Trophoblast cell (in vitro differentiated cells and primary cell): ENCODE data around the gene PAQR7.

Experiments
- DNase-seq, 2 donors: peaks; one replicate each; pipeline ENCODE4 v3.0.0-alpha.2; 2016
- H2AFZ ChIP-seq: 2 replicates; pipeline ENCODE4 v1.6.1; 2013; ENCODE audit warnings: low read length, moderate library complexity, mild to moderate bottlenecking; ENCODE audit not compliant: insufficient read depth, poor library complexity
- H2AK5ac ChIP-seq: 2 replicates; pipeline ENCODE4 v1.6.1; 2013; ENCODE audit warnings: mild to moderate bottlenecking, low read length
- H2BK120ac ChIP-seq: 2 replicates; pipeline ENCODE4 v1.6.1; 2013; ENCODE audit warnings: low read length, mild to moderate bottlenecking, moderate library complexity; ENCODE audit not compliant: insufficient read depth, poor library complexity
- H2BK12ac ChIP-seq: 2 replicates; pipeline ENCODE4 v1.6.1; 2013; ENCODE audit warnings: mild to moderate bottlenecking, low read length, moderate library complexity
- H2BK5ac ChIP-seq: 2 replicates; pipeline ENCODE4 v1.6.1; 2013; ENCODE audit warnings: low read length, low read depth, moderate library complexity, mild to moderate bottlenecking; ENCODE audit not compliant: poor library complexity
- H3K14ac ChIP-seq: 2 replicates; pipeline ENCODE4 v1.6.1; 2013; ENCODE audit warnings: mild to moderate bottlenecking, low read length
- H3K18ac ChIP-seq: 2 replicates; pipeline ENCODE4 v1.6.1; 2013; ENCODE audit warnings: mild to moderate bottlenecking, low read length
- H3K23ac ChIP-seq: 2 replicates; pipeline ENCODE4 v1.6.1; 2013; ENCODE audit warnings: low read length
- H3K27ac ChIP-seq: 2 replicates; pipeline ENCODE4 v1.5.1; 2013; ENCODE audit warnings: low read depth, mild to moderate bottlenecking, inconsistent platforms, low read length, moderate library complexity
- H3K27me3 ChIP-seq: 2 replicates; pipeline ENCODE4 v1.6.1; 2013; ENCODE audit warnings: inconsistent platforms, mild to moderate bottlenecking, low read length, moderate library complexity; ENCODE audit not compliant: insufficient read depth
- H3K36me3 ChIP-seq, 2 experiments: 1 replicate in 1 of 2; 2 replicates in 1 of 2; pipeline ENCODE4 v1.6.1; 2013; ENCODE audit warnings: low read length in 2 of 2, mild to moderate bottlenecking in 2 of 2, moderate library complexity in 1 of 2; ENCODE audit not compliant: insufficient read depth in 2 of 2, control insufficient read depth in 1 of 2
- H3K4ac ChIP-seq: 2 replicates; pipeline ENCODE4 v1.6.1; 2013; ENCODE audit warnings: low read depth, mild to moderate bottlenecking, low read length, moderate library complexity
- H3K4me1 ChIP-seq, 2 experiments: 1 replicate in 1 of 2; 2 replicates in 1 of 2; pipeline ENCODE4 v1.6.1; 2013; ENCODE audit warnings: low read length in 2 of 2, mild to moderate bottlenecking in 2 of 2, moderate library complexity in 1 of 2; ENCODE audit not compliant: insufficient read depth in 2 of 2, control insufficient read depth in 1 of 2
- H3K4me2 ChIP-seq: 2 replicates; pipeline ENCODE4 v1.6.1; 2013; ENCODE audit warnings: inconsistent platforms, mild to moderate bottlenecking, low read length, moderate library complexity
- H3K4me3 ChIP-seq: 2 replicates; pipeline ENCODE4 v1.5.1; 2013; ENCODE audit warnings: mild to moderate bottlenecking, low read depth, low read length, inconsistent platforms
- H3K79me1 ChIP-seq: one replicate; pipeline ENCODE4 v1.6.1; 2013; ENCODE audit warnings: low read length
- H3K79me2 ChIP-seq: 2 replicates; pipeline ENCODE4 v1.6.1; 2013; ENCODE audit warnings: low read length, mild to moderate bottlenecking; ENCODE audit not compliant: control insufficient read depth, insufficient read depth, poor library complexity
- H3K9ac ChIP-seq: 2 replicates; pipeline ENCODE4 v1.6.1; 2013; ENCODE audit warnings: mild to moderate bottlenecking, low read length
- H3K9me3 ChIP-seq: 2 replicates; pipeline ENCODE4 v1.6.1; 2013; ENCODE audit warnings: low read depth, mild to moderate bottlenecking, control low read depth, inconsistent platforms, low read length; ENCODE audit not compliant: insufficient read depth
- H4K12ac ChIP-seq: 2 replicates; pipeline ENCODE4 v1.6.1; 2013; ENCODE audit warnings: low read depth, mild to moderate bottlenecking, low read length, moderate library complexity
- H4K8ac ChIP-seq: 2 replicates; pipeline ENCODE4 v1.6.1; 2013; ENCODE audit warnings: low read depth, mild to moderate bottlenecking, low read length, moderate library complexity
- H4K91ac ChIP-seq: one replicate; pipeline ENCODE4 v1.6.1; 2013; ENCODE audit warnings: low read depth, mild to moderate bottlenecking, low read length, moderate library complexity
- WGBS: extraction: QIAGEN DNeasy Blood & Tissue Kit; methylation state at CpG from one replicate; pipeline ENCODE4 v1.1.7; 2013; ENCODE audit warnings: missing lambda C conversion rate; ENCODE audit not compliant: insufficient read length, insufficient coverage; ENCODE audit errors: extremely low coverage; 5-methylcytosine and 5-hydroxymethylcytosine counted together

PAQR7 gene

DNA sequence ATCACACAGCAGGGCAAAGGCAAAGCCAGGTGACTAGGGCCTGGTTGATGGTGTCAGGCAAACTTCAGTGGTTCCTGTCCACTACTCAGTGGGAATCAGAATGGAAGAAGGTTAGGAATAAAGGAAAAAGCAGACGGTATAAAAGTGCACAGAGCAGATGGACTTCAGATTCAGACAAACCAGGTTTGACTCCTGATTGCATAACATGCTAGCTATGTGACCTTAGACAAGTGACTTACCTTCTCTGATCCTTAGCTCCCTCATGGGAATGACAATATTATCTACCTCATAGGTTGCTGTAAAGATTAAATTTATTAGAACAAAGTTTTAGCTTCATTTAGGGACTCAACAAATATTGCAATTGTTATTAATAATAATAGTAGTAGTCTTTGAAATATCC lies 4.9 kb downstream of the PAQR7 start:
- Histone ChIP-seq H3K36me3 (peaks cover 9 to 20% of the 10 kb centered on the region in 2 experiments), H2AFZ (no peak overlapping the region), H4K91ac (no peak overlapping the region), H2BK12ac (no peak overlapping the region), H3K4ac (no peak overlapping the region), H2BK120ac (no peak overlapping the region), H3K27ac (no peak overlapping the region), H3K4me1 (peaks cover 15 to 20% of the 10 kb centered on the region in 2 experiments), H3K9me3 (no peaks in the 10 kb centered on the region), H3K18ac (no peak overlapping the region), H4K8ac (no peak overlapping the region), H3K27me3 (no peaks in the 10 kb centered on the region), H2AK5ac (no peak overlapping the region), H3K79me2 (peaks cover 11% of the 10 kb centered on the region), H3K23ac (no peak overlapping the region), H3K4me2 (no peak overlapping the region), H3K4me3 (no peak overlapping the region), H3K9ac (no peak overlapping the region), H4K12ac (no peak overlapping the region), H2BK5ac (no peak overlapping the region), H3K79me1 (peaks cover 12% of the 10 kb centered on the region), H3K14ac (no peak overlapping the region)
- DNase-seq: no peak
- WGBS: no CpG with 5 or more reads among the region's 1 CpG

DNA sequence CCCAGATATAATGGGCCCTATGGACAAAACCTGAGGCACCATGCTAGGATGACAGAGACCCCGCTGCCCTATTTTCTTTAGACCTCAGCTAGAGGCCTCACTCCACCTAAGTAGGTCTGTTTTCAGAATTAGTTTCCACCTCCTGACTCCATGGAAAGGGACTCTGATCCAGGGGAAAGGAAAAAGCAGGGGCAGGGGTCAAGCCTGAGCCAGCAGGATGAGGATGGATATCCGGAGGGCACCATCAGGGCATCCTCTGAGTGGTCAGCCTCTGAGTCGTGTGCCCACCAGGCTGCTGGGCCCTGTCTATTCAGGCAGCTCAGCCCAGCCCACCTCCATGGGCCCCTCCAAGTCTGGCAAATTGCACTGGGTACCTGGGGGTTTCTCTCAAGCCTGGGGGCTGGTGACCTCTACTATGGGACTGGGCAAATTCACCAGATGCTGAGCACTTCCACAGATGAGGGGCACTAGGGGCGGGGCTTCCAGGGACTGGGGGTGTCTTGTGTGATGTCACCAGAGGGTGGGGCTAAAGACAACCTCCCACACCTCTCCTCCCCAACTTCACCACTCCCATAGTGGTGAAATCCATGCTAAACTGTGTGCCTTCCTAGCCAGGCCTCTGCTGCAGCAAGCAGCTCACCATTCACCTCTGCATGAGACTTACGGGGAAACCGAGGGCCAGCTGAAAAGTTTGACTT lies 5.5 kb downstream of the PAQR7 start:
- H3K18ac ChIP-seq: no peak overlapping the region
- no CpG with 5 or more reads among the region's 6 CpGs for WGBS
- H3K4ac ChIP-seq: no peak overlapping the region

DNA sequence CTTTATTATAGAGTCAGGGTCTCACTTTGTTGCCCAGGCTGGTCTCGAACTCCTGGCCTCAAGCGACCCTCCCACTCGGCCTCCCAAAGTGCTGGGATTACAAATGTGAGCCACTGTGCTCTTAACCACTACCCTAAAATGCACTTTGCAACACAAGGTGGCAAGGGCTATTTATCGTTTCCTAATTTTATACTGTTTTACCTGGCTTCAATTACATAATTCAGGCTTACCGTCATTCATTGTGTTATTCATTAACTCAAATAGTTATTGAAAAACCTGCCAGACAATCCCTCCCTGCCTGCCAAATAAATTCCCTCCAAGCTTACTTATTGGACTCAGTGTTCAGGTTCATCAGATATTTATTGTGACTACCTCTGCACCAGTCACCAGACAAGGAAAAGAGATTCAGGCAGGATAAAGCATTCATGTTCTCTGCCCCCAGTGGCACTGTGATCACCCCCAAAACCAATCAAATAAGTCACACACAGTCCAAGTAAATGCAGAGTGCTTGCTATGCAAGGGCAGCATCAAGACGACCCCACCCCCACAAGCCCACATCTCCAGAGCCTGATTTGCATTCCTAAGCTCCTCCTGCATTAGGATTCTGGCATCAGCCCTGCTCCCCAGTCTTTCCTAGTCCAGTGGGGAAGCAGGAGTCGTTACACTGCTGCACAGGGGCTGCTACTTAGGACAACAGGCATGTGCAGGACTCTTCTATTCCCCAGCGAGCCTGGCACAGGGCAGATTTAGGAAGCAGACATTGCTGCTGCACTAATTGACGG lies 8.1 kb downstream of the PAQR7 start:
- no peak overlapping the region for H3K18ac ChIP-seq
- H2BK5ac ChIP-seq: no peak overlapping the region
- no peak overlapping the region for H2AK5ac ChIP-seq
- H3K36me3 ChIP-seq: peaks cover 23 to 36% of the 10 kb centered on the region in 2 experiments
- no peak overlapping the region for H4K91ac ChIP-seq
- H2BK12ac ChIP-seq: no peak overlapping the region
- H2AFZ ChIP-seq: no peak overlapping the region
- H3K27ac ChIP-seq: no peak overlapping the region
- no peak overlapping the region for H3K23ac ChIP-seq
- no peaks in the 10 kb centered on the region for H3K79me1 ChIP-seq
- no peak overlapping the region for H3K14ac ChIP-seq
- WGBS: no CpG with 5 or more reads among the region's 9 CpGs
- H4K8ac ChIP-seq: no peak overlapping the region
- no peak overlapping the region for H3K4me3 ChIP-seq
- H3K9ac ChIP-seq: no peak overlapping the region
- H3K4ac ChIP-seq: no peak overlapping the region
- no peak overlapping the region for H3K4me2 ChIP-seq
- no peak for DNase-seq
- H3K9me3 ChIP-seq: no peaks in the 10 kb centered on the region
- H4K12ac ChIP-seq: no peak overlapping the region
- H3K79me2 ChIP-seq: no peaks in the 10 kb centered on the region
- no peak overlapping the region for H2BK120ac ChIP-seq
- no peaks in the 10 kb centered on the region for H3K27me3 ChIP-seq
- peaks cover 3 to 12% of the 10 kb centered on the region in 2 experiments for H3K4me1 ChIP-seq

More for the DNA sequence above, 5.5 kb downstream of the PAQR7 start:
- Histone ChIP-seq H4K91ac (no peak overlapping the region), H3K4me2 (no peak overlapping the region), H3K9ac (no peak overlapping the region), H2BK5ac (no peak overlapping the region), H3K14ac (no peak overlapping the region), H3K4me1 (peaks cover 15 to 20% of the 10 kb centered on the region in 2 experiments), H3K36me3 (peaks cover 9 to 20% of the 10 kb centered on the region in 2 experiments), H3K27me3 (no peaks in the 10 kb centered on the region), H3K79me2 (peaks cover 8% of the 10 kb centered on the region), H3K27ac (no peak overlapping the region), H3K79me1 (peaks cover 8% of the 10 kb centered on the region), H2BK120ac (no peak overlapping the region), H3K9me3 (no peaks in the 10 kb centered on the region), H3K4me3 (no peak overlapping the region), H3K23ac (no peak overlapping the region), H2AK5ac (no peak overlapping the region), H2AFZ (no peak overlapping the region), H2BK12ac (no peak overlapping the region), H4K8ac (no peak overlapping the region), H4K12ac (no peak overlapping the region)
- DNase-seq: no peak

DNA sequence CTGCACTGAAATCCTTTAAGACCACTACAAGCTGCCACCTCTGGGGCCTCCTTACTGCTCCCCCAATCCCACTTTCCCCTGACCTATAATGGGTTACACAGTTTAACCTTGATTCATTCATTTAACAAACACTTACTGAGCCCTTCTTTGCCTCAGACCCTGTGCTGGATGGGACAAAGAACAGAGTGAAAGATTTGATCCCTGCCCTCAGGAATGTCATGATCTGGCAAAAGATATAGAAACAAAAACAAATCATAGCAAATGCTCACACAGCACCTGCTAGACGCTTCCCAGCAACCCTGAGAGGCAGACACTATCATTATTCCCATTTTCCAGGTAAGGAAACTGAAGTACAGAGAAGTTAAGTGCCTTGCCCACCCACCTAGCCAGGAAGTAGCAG lies 9.2 kb downstream of the PAQR7 start:
- no peak overlapping the region for H2BK120ac ChIP-seq
- H4K8ac ChIP-seq: no peak overlapping the region
- H3K4ac ChIP-seq: no peak overlapping the region
- peaks cover 3 to 5% of the 10 kb centered on the region in 2 experiments for H3K4me1 ChIP-seq
- no peak overlapping the region for H2BK12ac ChIP-seq
- no peak overlapping the region for H4K91ac ChIP-seq
- no peak overlapping the region for H2BK5ac ChIP-seq
- H3K9me3 ChIP-seq: peaks cover 1% of the 10 kb centered on the region
- H3K9ac ChIP-seq: no peak overlapping the region
- H3K27ac ChIP-seq: no peak overlapping the region
- H3K23ac ChIP-seq: no peak overlapping the region
- H2AK5ac ChIP-seq: no peak overlapping the region
- H3K14ac ChIP-seq: no peak overlapping the region
- no peak overlapping the region for H2AFZ ChIP-seq
- no peaks in the 10 kb centered on the region for H3K79me1 ChIP-seq
- no peak overlapping the region for H3K4me2 ChIP-seq
- DNase-seq: no peak
- no peak overlapping the region for H3K4me3 ChIP-seq
- H3K27me3 ChIP-seq: no peaks in the 10 kb centered on the region
- no peak overlapping the region for H3K18ac ChIP-seq
- no peak overlapping the region for H4K12ac ChIP-seq
- H3K79me2 ChIP-seq: no peaks in the 10 kb centered on the region
- H3K36me3 ChIP-seq: peaks cover 24 to 37% of the 10 kb centered on the region in 2 experiments
- no CpG with 5 or more reads among the region's 1 CpG for WGBS
